HG02943 (cell line): Measurements from ENCODE around the gene DAB1.

Source experiments
- ATAC-seq: cut with Tn5 transposase; IDR thresholded peaks from one replicate; pipeline ENCODE4 v1.9.1; 2021; ENCODE audit warnings: mild to moderate bottlenecking, low read depth, moderate library complexity; ENCODE audit not compliant: unreplicated experiment

Gene DAB1

DNA sequence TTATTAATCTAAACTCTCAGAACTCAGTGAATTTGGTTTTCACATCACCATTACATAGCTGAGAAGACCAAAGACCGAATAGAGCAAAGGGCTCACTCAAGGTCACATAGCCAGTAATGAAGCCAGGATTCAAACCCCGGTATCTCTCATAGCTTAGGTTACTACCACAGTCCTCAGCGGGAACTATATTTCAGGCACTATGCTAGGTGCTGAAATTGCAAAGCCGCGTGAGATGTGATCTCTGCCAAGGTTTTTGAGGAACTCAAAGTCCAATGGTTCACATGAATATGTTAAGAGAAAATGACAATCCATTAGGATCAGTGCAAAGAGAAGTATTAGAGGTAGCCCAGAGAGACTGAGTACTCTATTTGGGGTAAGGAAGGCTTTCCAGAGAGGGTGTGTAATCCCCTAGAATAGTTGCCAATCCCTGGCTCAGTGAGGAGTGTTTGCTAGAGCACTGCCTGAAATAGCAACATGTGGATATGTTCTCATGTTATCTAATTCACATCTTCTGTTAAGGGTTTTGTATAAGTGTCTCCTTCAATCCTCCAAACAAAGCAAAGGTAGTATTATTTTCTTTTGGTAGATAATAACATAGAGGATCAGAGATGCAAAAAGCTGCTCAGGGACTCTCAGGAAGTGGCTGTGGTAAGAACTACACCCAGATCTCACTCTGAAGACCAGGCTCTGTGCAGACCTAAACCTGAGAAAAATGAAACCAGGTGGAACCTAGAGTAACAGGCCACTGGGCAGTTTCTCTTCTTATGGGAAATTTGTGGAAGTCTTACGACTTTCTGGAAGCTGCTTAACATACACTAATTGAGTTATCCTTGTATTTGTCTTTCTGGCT lies 365.0 kb downstream of the DAB1 start:
- ATAC-seq, result no peak

DNA sequence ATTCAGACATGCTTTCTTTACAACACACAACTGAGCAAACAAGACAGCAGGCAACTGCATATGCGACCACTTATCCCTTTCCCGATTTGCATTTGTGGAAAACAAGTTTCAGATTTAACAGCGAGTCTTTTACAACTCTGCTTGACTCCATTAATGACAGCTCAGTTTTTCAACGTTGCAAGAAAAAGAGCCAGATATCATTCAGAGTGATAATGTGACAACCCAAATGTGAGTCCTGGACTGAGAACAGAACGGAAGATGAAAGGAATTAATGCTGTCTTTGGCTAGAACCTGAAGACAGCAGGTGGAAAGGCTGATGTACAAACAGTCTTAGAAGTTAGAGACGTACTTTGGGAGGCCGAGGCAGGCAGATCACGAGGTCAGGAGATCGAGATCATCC lies 375.0 kb downstream of the DAB1 start:
- no peak for ATAC-seq

- ATAC-seq, result no peak
Observed at GRCh38 chr1:57046462-57046861, 377.4 kb downstream of the DAB1 start.

DNA sequence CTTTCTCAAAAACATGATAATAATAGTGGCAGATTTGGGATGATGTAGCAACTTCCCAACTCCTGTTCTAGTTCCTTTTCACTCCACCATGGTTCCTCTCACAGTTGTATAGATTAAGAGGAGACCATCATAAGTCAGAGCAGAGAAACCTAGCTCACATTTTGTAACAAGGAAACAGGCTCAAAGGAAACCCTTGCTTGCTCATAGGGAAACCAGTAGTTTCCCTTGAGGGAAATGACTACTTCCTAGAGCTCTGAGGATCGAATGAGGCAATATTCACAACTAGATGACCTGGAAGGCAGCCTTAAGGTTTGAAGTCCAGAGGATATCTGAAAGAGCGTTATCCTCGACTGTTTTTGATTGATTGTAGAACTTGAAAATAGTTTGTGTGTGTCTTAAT lies 382.0 kb downstream of the DAB1 start:
- ATAC-seq, result no peak

GRCh38 chr1:57040811-57041210 lies 383.0 kb downstream of the DAB1 start:
- no peak for ATAC-seq

DNA sequence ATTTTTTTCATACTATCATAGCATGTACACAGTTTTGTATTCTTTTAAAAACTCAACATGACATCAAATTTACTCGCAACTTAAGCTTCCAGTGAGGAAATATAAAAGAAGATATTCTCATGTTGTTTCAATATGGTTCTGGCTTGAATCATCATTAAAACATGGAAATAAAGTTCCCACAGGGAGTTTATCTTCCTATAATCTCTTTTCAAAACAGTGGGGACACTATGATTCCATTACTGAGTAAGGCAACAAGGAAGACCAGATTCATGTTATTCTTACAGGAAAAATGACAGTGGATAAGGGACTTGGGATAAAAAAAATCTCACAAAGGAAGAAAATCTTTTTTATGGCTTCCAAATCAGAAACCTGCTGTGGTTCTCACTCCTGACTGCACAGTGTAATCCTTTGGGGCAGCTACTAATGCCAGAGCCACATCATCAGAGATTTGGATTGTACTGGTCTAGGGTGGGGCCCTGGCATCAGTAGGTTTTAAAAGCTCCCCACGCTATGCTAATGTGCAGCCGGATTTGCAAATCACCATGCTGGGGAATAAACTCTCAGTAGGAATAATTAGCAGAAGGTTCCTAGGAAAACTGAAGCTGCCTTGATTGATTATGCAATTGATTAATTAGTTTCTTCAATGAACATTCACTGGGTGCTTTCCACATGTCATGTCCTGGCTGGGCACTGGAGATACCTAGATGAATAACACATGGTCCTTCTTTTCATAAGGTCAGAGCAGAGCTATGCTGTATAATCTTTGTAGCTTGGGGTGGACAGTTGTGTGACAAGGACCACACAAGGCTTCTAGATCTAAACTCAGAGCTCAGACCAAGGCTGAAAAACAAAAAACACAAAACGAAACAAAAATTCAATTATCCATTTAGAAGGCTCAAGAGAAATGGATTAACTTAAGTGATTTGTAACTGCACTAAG lies 386.9 kb downstream of the DAB1 start:
- ATAC-seq, result no peak

- ATAC-seq, result no peak
Observed at GRCh38 chr1:57034713-57035112, 389.1 kb downstream of the DAB1 start.

DNA sequence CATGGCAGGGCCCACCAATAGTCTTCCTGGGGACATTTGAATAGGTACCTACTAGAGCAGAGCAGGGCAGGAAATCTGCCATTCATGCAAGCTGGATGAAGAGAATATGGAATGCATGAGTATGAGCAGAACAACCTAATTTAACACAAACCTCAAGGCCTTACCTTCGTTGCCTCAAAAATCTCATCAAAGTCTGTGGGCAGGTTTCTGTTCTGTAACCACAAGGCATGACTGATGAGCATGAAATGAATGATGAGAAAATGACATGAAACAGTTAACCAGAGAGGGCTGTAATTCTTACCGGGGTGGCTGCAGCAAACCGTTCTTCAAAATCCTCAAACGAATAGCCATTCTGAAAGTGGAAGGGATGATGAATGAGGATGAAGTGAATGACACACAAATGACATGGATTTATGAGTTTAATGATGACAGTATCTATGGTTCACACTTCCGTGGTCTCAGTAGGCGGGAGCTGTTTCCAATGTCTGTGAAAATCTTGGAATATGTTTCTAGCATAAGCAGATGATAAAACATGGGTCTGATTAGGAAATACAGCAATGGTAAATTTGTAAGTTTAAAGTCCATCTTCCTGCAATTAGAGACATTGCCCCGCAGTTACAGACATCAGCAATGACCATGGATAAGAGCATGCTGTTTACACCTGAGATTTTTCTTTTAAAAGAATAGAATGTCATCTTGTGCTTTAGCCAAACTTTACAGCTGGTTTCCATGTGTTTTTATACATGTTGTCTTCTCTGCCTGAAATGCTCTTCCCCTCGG lies 390.4 kb downstream of the DAB1 start:
- ATAC-seq, result no peak

DNA sequence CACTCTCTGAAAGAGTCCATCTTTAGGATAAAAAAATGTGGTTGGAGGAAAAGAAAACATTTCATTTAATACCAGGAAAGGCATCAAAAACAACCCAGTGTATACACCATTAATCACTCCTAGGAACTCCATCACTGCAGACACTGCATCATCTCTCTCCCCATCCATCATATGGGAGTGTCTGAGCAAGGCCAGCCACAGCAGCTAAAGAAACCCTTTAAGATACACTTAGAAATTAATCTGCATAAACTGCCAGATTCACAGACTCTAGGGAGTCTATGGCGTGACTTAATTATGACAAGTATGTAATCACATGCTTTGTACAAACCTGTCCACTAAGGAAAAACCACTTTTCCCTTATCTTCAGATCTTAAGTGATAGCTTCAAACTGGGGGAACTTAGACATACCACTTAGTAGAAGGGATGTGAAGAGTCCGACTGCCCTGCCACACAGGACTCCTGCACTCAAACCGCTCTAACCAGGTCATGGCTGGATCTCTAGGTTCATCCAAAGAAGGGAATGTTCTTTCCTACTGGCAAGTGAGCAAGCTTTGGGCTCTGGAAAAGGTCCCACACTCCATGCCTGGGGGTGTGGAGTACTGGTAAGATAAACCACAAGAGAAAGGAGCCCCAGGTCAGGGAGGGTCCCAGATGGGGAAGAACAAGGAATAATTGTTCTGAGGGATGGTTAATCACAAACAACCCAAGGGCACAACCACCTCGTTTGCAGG lies 397.1 kb downstream of the DAB1 start:
- ATAC-seq, result no peak

GRCh38 chr1:57024855-57025254 lies 399.0 kb downstream of the DAB1 start:
- no peak for ATAC-seq

DNA sequence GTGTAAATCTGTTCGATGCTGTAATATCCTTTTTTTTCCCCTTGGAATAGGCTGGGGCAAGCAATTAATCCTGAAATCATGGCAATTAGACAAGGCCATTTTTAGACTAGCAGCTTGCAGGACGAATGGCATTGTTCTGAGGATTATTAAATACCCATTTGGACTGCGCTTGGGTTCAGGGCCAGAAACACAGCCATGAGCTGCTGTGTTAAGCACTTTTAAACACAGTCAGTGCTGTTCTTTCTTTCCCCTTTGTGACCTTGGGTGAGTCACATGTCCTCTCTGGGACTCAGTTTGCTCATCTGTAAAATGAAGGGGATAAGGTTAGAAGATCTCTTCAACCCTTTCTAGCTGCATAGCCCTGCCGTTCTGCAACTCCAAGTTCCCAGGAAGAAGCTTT lies 399.4 kb downstream of the DAB1 start:
- no peak for ATAC-seq

DNA sequence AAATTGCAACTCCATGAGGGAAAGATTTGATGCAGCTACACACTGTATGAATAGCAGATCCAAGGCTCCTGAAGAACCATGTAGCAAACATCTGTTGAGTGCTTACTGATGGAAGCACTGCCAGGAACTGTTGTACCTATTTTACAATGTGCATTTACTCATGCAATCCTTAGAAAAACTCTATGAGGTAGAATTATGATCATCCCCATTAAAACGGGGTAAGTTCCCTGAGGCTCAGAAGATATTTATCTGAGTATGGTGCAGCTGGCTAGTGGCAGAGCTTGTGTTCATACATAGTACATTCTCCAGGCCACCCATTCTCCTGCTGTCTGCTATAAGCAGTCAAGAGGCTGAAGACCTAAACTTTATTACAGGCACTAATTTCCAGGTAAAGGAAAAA lies 403.6 kb downstream of the DAB1 start:
- no peak for ATAC-seq

DNA sequence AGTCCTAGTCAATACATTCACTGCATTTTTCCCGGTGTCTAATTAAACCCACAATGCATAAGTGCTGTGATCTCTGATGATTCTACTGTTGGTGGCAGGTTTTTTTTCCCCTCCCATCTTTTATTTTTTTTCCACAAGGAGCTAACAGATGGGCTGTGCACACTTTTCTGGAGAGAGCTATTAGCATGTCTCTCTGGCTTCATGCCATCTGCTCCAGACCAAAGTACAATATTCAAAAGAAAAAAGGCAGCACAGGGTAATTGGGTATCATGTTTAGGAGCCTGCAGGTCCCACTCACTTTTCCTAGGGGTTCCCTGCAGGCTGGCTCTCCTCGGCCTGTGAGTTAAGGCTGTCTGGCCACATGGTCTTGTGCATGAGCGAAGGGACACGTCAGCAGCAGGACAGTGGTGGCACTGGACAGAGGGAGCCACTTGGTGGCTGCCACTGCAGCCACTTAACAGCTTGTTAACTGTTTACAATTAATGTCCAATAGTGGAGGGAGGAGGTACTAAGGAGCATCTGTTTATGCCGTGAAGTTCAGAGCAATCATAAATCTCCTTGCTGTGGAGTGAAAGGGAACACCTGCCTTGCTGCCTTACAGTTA lies 404.5 kb downstream of the DAB1 start:
- no peak for ATAC-seq

DNA sequence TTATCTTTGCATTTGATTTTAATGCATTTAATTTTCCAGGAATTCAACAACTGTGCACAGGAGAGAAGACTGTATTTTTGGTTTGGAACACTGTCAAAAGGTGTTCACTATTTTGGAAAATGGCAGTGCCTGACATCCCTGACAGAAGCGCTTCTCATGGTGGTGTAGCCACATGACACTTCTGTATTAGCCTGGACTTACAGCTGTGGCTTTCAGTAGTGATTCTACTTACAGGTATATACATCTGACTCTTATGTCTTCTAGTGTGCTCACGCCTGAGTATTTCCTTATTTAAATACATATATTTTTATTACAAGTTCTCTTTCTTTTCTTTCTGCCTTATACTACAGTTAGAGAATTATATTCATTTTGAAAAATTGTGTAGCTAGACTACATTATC lies 405.7 kb downstream of the DAB1 start:
- no peak for ATAC-seq

DNA sequence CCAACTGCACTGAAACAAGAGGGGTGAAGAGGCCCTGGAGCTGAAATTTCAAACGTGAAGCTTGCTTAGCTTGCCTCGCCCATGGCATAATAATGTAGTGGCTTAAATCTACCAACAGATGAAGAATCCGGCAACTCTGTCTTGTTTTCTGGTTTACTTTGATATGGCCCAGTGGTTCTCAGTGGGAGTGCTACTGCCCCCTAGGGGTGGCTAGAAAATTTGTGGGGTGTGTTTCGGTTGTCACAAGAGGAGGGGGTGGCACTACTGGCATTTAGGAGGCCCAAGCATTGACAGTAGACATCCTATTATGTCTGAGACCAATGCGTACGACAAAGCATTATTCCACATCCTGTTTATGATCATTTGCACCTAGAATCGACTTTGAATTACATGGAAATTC lies 406.1 kb downstream of the DAB1 start:
- ATAC-seq, result no peak

DNA sequence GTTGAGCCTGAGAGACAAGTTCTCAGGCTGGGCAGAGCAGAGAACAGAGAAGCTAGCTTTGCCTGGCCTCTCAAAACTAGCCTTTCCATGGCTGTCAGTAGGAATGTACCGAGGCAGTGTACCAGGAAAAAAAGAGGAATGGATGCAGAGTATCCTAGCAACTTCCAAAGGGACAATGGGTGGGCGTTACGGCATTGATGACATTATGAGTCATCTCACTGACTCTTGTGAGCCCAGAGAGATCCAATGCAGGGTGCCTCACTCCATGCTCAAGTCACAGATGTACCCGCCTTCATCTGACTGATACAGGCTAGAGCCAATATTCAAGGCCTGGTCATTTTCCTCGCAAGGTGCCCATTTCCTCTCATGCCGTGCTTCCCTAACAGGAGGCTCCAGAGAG lies 406.7 kb downstream of the DAB1 start:
- no peak for ATAC-seq

- ATAC-seq, result no peak
Observed at GRCh38 chr1:57015071-57015470, 408.8 kb downstream of the DAB1 start.

DNA sequence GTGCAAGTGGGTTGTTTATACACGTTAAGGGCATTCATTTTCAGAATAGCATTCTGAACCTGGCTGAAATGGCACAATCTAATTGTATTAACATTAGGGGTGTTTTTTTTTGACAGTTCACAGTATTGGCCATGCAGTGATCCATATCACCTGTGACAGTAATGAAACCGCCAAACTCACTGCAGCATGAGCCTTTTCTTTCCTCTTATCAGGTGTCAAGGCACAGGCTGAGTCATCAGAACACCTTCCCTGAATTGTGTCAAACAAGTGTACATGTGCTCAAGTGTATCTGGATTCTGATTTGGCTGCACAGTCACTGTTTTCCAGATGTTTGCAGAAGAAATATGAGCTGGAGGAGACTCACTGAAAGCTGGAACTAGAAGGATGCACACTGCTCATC lies 410.3 kb downstream of the DAB1 start:
- ATAC-seq, result no peak

DNA sequence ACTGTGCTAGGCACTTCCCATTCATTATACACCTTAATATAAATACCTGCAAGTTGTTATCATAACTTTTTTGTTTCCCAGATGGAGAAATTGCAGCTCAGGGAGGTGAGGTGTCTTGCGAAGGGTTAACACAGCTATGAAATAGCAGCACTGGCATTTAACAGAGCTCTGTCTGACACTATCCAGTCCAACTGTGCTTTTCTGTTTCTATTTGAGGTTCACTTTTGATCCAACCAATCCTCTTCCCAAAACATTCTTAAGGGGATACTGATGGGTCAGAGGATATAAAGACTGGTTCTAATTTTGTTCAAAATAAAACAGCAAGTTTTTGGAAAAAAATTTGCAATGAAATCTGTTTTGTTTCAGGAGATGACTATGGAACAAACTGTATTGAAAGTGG lies 411.5 kb downstream of the DAB1 start:
- ATAC-seq, result no peak

DNA sequence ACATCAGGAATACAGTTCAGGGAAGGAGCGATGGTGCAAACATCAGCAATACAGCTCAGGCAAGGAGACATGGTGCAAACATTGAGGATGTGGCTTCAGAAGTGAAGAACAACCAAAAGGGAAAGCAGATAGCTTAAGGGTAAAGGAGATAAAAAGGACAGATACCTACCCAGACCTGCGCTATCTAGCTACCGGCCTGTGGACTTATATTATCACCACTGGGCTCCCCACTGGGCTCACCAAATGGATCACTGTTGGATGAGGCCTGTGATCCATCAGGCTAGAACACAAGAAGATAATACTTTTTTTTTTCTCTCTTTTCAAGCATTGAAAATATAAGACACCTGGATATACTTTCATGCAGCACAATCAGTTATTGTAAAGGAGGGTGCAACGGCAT lies 413.3 kb downstream of the DAB1 start:
- no peak for ATAC-seq
